ENCODE measurements around the gene MTX2.

The MTX2 gene

GRCh38 chr2:176269319-176270099 lies at the start of gene MTX2:
MTX2 (plus strand) TSS chr2:176269442; CDS start chr2:176269630, 188 bp downstream.
- DNase-seq (ENCODE audit: low spot score) = peak; percentile 84

- DNase-seq (ENCODE audit: low spot score) = no peak
These were observed 41.4 kb upstream of the MTX2 start for GRCh38 chr2:176227874-176228273.

- DNase-seq (ENCODE audit: low spot score) = no peak
These were observed 35.1 kb upstream of the MTX2 start for GRCh38 chr2:176234156-176234555.

- DNase-seq (ENCODE audit: low spot score) = no peak
These were observed 34.3 kb upstream of the MTX2 start for GRCh38 chr2:176234940-176235339.

- DNase-seq (ENCODE audit: low spot score) = no peak
These were observed 31.8 kb upstream of the MTX2 start for GRCh38 chr2:176237456-176237855.

- DNase-seq (ENCODE audit: low spot score) = no peak
These were observed 30.2 kb upstream of the MTX2 start for GRCh38 chr2:176239031-176239430.

- no peak for DNase-seq (ENCODE audit: low spot score)
These were observed 28.9 kb upstream of the MTX2 start for GRCh38 chr2:176240301-176240700.

- no peak for DNase-seq (ENCODE audit: low spot score)
These were observed 27.0 kb upstream of the MTX2 start for GRCh38 chr2:176242276-176242675.

- DNase-seq (ENCODE audit: low spot score) = no peak
These were observed 22.9 kb upstream of the MTX2 start for GRCh38 chr2:176246331-176246730.

GRCh38 chr2:176247859-176248258 lies 21.4 kb upstream of the MTX2 start:
- DNase-seq (ENCODE audit: low spot score) = no peak

- no peak for DNase-seq (ENCODE audit: low spot score)
These were observed 17.3 kb upstream of the MTX2 start for GRCh38 chr2:176251928-176252327.

GRCh38 chr2:176260689-176261088 lies 8.6 kb upstream of the MTX2 start:
- DNase-seq (ENCODE audit: low spot score) = no peak

- DNase-seq (ENCODE audit: low spot score) = no peak
These were observed 8.1 kb upstream of the MTX2 start for GRCh38 chr2:176261136-176261535.

GRCh38 chr2:176268976-176269318 lies 295 bp upstream of the MTX2 start:
- no peak for DNase-seq (ENCODE audit: low spot score)

- DNase-seq (ENCODE audit: low spot score) = peak; percentile 62
These were observed 983 bp downstream of the MTX2 start for GRCh38 chr2:176270100-176270750.

- DNase-seq (ENCODE audit: low spot score) = no peak
These were observed 3.7 kb downstream of the MTX2 start for GRCh38 chr2:176272870-176273459.

GRCh38 chr2:176278927-176279326 lies 9.7 kb downstream of the MTX2 start:
- DNase-seq (ENCODE audit: low spot score) = no peak

- no peak for DNase-seq (ENCODE audit: low spot score)
These were observed 10.9 kb downstream of the MTX2 start for GRCh38 chr2:176280156-176280555.

- peak; percentile 24 for DNase-seq (ENCODE audit: low spot score)
These were observed 11.8 kb downstream of the MTX2 start for GRCh38 chr2:176280867-176281658.

GRCh38 chr2:176283291-176284068 lies 14.2 kb downstream of the MTX2 start:
- DNase-seq (ENCODE audit: low spot score) = no peak

GRCh38 chr2:176284461-176285049 lies 15.3 kb downstream of the MTX2 start:
- no peak for DNase-seq (ENCODE audit: low spot score)
